ENCODE measurements around the gene GYS1. TPM values are rescaled to one million over a fixed set of nuclear protein-coding genes. Genes with fewer than 3 reads are reported as not detected.

GYS1 gene
- total RNA-seq, 1 experiment from 2014 or later = 31.7 TPM

DNA sequence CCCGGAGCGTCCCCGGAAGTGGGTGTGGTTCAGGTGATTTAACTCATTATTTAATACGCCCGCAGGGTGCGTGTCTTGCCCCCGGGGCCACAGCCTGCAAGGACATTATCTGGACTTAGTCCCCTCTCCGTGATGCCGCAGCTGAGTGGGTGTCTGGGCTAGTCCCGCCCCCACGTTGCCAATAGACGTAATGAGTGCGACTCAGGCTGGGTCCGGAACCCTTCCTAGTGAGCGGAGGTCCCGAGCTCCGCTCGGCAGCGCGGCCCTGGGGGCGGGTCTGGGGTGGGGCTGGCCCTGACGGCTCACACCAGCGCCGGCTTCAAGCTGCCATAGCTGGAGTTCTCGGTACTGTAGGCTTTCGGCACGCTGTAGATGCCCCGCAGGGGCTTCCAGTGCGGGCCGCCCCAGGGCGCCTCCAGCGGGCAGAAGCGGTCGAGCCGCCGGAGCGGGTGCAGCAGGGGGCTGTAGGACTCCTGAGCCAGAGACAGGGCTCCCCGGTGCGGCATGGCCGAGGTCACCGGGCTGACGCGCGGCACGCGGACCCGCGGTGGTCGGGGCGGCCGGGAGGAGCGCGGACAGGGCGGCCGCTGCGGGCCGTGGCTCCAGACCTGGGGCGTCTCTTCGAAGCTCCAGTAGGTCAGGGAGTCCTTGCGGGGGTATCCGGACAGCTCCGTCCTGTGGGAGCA is 24.7 kb upstream of the GYS1 start:
- DNase-seq (ENCODE audit: low spot score) = peak; percentile 20

DNA sequence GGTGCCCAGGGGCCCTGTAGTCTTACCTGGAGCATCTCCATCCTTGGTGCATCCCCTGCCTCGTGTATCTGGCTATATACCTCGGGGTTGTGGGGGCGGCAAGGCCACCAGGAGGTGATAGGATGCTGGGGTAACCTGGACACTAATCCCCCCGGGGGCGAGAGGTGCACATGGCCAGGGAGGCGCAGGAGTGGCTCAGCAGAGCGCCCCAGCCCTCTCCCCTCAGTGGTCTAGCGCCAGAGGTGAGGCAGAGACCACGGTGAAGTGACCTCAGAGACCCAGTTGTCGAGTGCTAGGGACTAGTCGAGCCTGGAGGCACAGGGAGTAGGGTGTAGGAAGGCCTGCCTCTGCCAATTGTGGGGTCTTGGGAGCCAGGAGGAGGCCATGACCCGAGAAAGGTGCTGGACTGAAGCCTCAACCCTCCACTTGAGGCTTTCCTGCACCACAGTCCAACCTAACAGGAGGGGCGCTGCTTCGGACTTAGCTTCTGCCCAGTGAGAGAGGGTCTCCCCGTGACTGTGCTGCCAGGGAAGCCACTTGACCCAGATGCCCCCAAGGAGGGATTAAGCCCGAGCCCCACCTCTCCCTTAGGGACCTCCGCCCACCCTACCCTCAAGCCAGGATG is 24.0 kb upstream of the GYS1 start, which contains the start of gene LHB:
TSS of gene LHB (minus strand) at position 51 of the 625 bp plus-strand sequence. CDS start at position 41, 10 bp downstream.
- DNase-seq (ENCODE audit: low spot score) = no peak

DNA sequence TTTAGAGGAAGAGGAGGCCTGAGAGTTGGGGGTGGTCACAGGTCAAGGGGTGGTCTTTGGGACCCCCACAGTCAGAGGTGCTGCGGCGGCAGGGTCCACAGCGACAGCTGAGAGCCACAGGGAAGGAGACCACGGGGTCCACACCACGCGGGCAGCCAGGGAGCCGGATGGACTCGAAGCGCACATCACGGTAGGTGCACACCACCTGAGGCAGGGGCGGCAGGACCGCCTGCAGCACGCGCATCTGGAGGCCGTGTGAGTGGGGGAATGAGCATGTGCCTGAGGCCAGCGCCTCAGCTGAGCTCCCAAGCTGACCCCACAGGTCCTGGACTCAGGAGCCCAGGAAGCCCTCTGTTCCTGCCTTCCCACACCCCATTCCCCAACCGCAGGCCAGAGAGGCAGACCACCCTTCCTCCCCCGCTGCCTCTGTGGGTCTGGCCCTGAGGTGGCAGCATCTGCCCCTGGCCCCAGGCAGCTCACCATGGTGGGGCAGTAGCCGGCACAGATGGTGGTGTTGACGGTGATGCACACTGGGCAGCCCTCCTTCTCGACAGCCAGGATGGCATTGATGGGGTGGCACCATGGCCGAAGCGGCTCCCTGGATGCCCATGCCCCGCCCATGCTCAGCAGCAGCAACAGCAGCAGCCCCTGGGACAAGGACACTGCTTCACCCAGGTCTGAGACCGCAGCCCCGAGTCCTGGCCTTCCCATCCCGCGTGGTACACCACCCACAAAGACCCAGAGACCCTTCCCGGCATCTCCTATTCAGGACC is 23.1 kb upstream of the GYS1 start:
- peak; percentile 10 for DNase-seq (ENCODE audit: low spot score)

DNA sequence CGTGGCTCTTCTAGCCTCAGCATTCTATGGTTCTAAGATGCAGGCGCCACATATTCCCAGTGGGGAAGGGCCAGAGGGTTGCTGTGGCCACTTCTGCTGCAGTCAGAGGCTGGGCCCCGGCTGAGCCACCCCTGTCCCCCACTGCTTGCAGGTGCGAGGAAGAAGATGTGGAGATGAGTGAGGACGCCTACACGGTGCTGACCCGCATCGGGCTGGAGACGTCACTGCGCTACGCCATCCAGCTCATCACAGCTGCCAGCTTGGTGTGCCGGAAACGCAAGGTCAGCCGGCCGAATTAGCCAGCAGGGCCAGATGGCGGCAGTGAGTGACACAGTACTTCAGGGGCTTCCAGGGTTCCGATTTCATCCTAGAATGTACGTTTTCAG is 21.8 kb upstream of the GYS1 start:
- DNase-seq (ENCODE audit: low spot score) = no peak

DNA sequence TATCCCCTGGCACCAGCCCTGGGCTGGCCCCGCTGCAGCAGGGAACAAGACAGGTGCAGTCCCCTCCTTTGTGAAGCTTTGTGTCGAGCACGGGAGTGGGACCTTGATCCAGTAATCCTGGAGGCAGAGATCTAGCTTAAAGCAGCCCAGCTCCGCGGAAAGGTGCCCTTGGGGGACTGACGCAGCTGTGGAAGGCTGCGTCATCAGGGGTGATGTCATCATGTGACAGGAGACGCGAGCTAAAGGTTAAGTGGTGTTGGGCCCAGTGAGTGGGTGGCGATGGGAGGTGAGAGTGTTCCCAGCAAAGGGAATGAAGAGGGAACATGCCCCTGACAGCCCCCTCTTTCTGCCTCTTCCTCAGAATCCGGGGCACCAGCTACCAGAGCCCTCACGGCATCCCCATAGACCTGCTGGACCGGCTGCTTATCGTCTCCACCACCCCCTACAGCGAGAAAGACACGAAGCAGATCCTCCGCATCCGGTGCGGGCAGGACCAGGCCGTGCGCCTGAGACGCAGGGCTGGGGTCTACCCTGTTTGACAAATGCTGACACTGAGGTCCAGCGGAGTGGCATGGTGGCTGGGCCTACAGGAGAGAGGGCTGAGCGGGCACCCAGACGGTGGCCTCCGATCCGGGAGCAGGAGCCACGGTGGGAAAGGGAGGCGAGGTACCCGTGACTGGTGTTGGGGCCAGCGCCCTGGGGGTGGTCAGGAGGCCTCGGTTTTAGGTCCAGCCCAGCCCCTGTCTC is 21.2 kb upstream of the GYS1 start:
- DNase-seq (ENCODE audit: low spot score) = peak; percentile 28

DNA sequence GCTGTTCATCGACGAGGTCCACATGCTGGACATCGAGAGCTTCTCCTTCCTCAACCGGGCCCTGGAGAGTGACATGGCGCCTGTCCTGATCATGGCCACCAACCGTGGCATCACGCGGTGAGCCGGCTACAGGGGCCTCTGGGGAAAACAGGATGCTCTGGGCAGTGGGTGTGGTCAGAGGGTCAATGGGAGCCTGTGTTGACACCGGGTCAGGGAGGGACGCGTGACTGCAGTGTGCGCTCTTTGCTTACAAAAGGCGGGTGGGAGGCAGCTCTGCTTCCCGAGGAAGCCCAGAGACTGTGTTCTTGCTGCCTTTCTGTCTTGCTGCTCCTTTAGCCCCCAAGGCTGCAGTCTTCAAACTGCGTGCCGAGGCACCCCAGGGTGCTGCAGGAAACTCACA is 18.1 kb upstream of the GYS1 start:
- DNase-seq (ENCODE audit: low spot score) = no peak

DNA sequence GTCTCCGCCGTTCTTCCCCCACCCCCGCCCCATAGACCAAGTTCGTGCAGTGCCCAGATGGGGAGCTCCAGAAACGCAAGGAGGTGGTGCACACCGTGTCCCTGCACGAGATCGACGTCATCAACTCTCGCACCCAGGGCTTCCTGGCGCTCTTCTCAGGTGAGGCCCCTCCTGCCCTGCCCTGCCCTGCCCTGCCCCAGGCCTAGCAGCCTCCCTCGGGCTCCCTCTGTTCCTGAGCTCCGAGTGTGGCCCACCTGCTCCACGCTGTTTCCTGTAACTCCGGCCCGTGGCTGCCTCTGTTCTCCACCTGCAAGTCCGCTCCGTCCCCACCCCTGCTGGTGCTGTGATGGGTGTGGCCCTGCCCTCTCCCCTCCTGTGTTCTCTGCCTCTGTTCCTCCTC is 17.3 kb upstream of the GYS1 start:
- no peak for DNase-seq (ENCODE audit: low spot score)

DNA sequence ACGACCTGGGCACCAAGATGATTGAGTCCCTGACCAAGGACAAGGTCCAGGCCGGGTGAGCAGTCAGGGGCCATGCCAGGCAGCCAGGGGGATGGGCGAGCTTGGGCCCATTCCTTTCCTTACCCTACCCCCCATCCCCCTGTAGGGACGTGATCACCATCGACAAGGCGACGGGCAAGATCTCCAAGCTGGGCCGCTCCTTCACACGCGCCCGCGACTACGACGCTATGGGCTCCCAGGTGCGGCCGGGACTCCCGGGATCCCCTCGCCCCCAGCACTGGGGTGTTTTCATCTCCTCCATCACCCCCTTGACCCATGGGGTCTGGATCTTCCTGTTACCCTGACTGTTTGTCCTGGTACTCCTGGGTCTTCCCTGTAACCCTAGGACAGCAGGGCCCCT is 16.7 kb upstream of the GYS1 start:
- no peak for DNase-seq (ENCODE audit: low spot score)

DNA sequence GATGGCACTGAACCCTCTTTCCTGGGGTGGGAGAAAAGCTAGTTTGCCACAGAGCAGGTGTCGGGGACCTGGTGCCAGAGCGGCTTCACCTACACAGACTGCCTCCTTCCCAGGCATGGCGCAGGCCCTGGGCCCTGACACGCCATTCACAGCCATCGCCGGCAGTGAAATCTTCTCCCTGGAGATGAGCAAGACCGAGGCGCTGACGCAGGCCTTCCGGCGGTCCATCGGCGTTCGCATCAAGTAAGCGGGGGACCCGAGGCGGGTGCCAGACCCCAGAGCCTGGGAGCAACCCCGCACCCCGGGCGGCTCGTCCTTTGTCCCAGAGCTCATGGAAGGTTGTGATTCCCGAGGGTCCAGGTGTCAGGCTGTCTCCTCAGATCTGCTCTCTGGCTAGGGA is 13.8 kb upstream of the GYS1 start:
- DNase-seq (ENCODE audit: low spot score) = no peak

DNA sequence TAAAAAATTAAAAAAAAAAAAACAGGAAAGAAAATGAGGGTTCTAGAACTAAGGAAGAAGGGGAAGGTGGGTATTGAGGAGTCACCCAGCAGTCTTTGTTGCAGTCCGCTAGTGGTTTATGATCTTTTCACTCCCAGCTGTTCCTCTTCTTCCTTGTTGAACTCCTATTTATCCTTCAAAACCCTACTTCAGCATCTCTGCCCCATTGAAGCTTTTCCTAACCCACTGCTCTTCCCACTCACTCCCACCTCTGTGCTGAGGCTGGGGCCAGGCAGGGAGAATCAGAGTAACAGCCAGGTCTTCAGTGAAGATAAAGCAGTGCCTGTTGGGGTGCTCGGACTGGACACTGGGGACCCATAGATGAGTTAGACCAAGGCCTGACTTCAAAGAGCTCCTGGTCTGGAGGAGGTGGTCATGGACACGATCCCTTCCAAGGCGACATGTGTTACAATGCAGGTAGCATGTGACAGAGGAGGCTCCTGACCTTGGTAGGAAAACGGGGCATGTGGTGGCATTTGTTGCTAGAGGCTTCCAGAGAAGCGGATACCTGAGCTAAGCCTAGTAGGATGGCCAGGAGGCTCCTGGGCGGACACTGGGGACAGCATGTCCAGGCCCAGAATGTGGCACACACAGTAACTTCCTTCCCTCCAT is 12.0 kb upstream of the GYS1 start:
- DNase-seq (ENCODE audit: low spot score) = no peak

DNA sequence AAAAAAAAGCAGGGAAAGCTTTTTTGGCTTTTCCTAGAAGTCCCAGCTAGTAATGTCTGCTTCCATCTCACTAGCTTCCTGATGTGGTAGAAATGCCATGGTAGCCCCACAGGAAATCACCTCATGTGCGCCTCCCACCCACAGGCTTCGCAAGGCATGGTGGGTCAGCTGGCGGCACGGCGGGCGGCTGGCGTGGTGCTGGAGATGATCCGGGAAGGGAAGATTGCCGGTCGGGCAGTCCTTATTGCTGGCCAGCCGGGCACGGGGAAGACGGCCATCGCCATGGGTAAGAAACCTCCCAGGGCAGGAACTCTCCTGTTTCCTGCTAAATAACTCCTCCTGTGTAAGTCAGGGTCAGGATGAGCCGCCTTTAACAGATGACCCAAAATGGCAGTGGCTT is 11.0 kb upstream of the GYS1 start:
- no peak for DNase-seq (ENCODE audit: low spot score)

DNA sequence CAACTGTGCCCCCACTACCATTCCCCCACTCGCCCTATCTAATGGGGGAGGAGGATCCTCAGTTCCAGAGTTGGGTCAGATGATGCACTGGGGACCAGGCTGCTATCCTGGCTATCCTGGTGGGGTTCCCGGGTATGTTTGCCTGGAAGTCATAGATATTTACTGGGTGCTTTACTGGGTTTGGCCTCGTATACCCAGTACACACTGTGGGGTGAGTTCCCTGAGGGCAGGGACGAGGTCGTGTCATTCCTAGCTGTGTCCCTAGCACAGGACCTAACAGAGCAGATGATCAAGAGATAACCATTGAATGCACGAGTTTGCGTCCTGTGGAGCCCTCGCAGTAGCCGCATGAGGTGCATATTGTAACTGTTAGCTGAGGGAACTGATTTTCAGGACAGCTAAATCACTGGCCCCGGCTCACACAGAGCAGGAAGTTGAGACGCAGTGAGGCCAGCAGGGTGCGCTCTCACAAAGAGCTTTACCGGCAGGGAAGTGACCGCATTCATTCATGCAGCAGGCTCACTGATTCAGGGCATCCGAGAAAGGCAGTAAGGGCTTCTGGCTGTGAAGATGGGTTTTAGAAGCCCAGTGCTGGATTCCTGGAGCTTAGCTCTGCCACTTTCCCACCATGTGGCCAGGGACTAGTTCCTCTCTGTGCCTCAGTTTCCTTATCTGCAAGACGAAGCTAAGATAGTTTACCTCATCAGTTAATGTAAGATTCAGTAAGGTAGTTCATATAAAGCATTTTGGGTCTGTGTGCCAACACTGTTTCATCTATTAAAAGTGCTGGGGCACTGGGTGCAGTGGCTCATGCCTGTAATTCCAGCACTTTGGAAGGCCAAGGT is 6.6 kb upstream of the GYS1 start:
- peak; percentile 61 for DNase-seq (ENCODE audit: low spot score)

DNA sequence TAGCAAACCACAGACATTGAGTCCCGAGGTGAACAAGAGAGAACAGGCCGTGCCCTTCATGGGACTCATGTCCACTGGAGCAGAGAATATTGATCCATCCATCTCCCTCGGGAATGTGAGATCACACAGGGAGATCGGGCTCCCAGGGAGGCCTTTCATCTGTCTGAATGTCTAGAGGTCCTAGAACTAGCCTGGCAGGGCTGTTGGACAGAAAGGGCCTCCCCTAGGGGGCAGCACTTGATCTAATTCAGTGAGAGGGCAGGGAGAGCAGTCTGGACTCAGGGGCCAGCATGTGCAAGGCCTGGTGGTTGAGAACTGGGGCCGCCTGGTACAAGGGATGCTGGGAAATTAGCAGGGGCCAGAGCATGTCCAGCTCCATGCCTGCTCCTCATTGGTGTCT is 4.9 kb upstream of the GYS1 start:
- no peak for DNase-seq (ENCODE audit: low spot score)

DNA sequence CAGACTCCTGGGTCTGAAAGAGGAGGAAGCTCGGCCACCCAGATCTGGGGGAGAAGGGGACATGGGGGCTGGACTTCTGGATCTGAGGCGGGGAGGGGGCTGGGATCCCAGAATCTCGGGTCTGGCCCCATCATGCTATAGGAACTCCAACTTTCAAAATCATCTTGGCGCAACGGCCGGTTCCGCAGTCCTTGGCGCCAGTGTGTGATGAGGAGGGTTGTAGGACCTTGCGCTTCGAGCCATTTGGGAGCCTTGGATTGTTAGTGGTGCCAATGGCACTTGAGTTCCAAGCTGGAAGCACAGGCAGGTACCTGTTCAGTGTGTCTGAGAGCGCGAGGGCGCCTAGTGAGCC is 902 bp upstream of the GYS1 start:
- no peak for DNase-seq (ENCODE audit: low spot score)

DNA sequence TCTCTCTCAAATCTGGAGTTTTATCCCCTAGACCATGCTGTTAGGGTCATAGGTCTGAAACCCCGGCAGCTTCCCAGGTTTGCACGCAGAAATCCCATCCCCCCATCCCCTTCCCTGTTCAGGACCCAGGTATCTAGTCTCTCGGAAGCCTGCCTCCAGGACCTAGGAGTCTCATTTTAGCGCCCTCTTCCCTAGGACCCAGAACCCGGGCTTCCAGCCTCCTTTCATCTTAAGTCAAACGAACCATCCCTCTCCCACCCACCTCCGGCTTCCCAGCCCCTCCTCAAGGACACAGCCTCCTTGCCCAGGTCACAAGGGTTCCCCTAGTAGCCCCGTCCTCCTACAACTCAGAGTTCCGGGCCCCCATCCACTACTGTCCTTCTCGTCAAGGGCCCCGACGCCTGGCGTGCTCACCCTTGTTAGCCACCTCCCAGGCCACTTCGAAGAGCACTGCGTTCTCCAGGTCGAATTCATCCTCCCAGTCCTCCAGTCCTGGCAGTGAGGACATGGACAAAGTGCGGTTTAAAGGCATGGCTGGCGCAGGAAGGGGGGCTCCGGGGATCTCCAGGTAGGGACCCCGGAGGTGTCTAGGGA is 431 bp downstream of the GYS1 start:
- DNase-seq (ENCODE audit: low spot score) = no peak

DNA sequence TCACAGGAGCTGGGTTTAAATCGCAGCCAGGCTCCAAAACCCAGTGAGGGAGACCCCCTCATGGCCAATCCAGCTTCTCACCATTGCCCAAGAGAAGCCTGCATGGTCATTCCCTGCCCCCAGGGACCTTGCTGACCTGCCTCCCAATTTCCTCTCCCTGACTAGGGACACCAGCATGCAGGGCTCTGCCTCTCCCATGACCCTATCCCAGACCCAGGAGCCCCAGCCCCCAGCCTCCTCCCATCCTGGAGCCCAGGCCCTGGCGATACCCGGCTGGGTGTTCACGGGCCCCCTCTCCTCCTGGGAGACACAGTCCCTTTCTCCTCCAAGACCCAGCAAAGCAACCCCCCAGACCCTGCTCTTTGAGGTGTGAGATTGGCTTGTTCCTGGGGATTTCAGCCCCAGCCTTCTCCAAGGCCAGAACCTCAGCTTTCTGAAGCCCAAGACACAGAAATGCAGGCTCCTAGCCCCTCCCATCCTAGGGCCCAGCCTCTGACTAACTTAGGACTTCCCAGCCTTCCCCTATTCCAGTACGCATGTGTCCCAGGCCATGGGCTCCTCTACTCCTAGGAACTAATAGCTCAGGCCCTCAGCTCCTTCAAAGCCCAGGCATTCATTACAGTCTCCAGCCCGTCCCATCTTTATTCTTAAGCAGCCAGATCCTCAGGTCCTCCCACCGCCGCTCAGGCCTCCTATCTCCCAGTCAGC is 1.1 kb downstream of the GYS1 start:
- peak; percentile 74 for DNase-seq (ENCODE audit: low spot score)

DNA sequence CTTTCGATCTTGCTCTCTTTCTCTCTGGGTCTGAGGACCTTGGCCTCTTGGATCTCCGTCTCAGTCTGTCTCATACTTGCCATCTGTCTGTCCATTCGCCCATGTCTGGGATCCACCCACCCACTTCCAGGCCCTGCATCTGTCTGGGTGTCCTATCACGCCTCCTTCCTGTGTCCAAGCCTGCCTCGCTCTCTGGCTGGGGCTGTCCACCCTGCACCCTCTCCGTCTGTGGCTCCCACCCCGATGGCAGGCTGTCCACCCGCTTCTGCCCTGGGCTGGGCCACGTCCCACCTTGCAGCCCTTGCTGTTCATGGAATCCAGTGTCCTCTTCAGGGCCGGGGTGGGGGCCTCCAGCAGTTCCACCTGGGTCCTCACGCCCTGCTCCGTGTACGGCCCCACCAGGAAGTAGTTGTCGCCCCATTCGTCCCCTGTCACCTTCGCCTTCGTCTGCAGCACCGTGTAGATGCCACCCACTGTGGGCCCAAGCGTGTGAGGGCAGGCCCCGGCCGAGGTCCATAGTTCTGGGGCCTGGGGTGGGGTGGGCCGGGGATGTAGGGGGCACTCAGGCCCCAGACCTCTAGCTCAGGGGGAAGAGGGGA is 2.0 kb downstream of the GYS1 start:
- no peak for DNase-seq (ENCODE audit: low spot score)

DNA sequence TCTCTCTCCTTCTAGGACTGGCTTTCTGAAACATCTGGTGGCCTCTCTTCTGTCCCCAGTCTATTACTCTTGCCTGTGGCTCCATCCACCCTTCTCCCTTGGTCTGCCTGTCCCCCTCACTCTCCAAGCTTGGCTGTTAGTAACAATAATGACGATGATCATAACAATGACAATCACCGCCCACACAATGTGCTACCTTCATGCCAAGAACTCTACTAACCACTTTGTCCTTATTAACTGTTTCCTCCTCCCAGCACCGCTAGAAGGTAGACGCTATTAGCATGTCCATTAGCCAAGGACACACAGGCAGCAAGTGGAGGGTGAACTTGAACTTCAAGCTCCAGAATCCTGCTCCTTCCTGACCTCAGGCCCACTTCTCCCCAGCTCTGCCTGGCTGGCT is 2.7 kb downstream of the GYS1 start:
- DNase-seq (ENCODE audit: low spot score) = no peak

DNA sequence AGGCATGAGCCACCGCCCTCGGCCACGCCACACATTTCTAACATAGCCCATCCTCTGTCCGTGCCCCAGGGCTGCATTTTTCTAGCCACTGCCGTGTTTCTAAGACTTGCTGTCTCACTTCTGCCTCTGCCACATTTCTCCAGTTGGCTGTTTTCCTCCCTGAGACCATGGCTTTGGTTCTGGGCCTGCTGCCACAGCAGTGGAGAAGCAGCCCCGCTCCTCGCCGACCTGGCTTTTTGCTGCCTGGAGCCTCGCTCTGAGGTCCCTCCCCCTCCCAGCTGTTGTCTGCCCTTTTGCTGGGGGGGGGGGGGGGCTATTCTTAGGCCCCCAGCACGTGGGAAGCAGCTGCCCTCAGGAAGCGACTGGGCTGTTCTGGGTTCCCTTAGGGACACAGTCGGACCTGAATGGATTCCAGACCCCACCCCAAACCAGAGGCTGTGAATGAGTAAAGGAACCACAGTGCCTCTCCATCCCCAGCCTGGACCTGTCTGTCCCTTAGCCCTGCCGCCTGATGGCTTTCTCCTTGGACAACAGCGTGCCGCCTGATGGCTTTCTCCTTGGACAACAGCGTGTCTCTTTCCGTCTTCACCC is 3.3 kb downstream of the GYS1 start:
- no peak for DNase-seq (ENCODE audit: low spot score)

All from H4 (cell line).